Type B pancreatic cell (in vitro differentiated cells): Measurements from ENCODE around the gene ZSCAN4. TPM values are rescaled to one million over a fixed set of nuclear protein-coding genes. Genes with fewer than 3 reads are reported as not detected.

ENCODE experiments used
- DNase-seq: peaks from one replicate; pipeline ENCODE4 v3.0.0; 2021; ENCODE audit warnings: mixed read lengths; ENCODE audit not compliant: unreplicated experiment; ENCODE audit errors: extremely low spot score
- H3K27ac Mint-ChIP-seq: 2 replicates; pipeline ENCODE4 v1.8.0; 2021; ENCODE audit warnings: mild to moderate bottlenecking, mixed read lengths
- H3K27me3 Mint-ChIP-seq: 2 replicates; pipeline ENCODE4 v1.8.0; 2021; ENCODE audit warnings: mixed read lengths
- H3K36me3 Mint-ChIP-seq: 2 replicates; pipeline ENCODE4 v1.8.0; 2021; ENCODE audit warnings: mixed read lengths
- H3K4me1 Mint-ChIP-seq: one replicate; pipeline ENCODE4 v1.8.0; 2021; ENCODE audit warnings: mixed read lengths; ENCODE audit not compliant: unreplicated experiment
- H3K4me3 Mint-ChIP-seq: 2 replicates; pipeline ENCODE4 v1.8.0; 2021; ENCODE audit warnings: mild to moderate bottlenecking, mixed read lengths
- H3K9me3 Mint-ChIP-seq: 2 replicates; pipeline ENCODE4 v1.8.0; 2021; ENCODE audit warnings: mixed read lengths
- CTCF ChIP-seq: fragments of 200-600 bp; sonication (generic); conservative IDR thresholded peaks from 2 replicates; pipeline ENCODE4 v1.5.0; 2021; ENCODE audit warnings: antibody characterized with exemption, mild to moderate bottlenecking
- total RNA-seq: library from RNA; stranded (reverse); gene quantifications from 2 replicates; pipeline ENCODE4 v1.2.1, GENCODE V29; 2021; ENCODE audit warnings: low replicate concordance

ZSCAN4 gene
- total RNA-seq, 1 donor from 2014 or later, result not detected

- Mint-ChIP-seq H3K9me3 (peaks cover 17% of the 10 kb centered on the region), H3K27me3 (no peaks in the 10 kb centered on the region), H3K4me3 (no peak overlapping the region), H3K27ac (no peak overlapping the region), H3K36me3 (peaks cover 74% of the 10 kb centered on the region), H3K4me1 (no peaks in the 10 kb centered on the region)
- DNase-seq, result no peak
- TF ChIP-seq CTCF, result no peak
These were observed 50.7 kb downstream of the ZSCAN4 start for GRCh38 chr19:57719424-57719823.

- Mint-ChIP-seq H3K27ac (no peak overlapping the region), H3K9me3 (peaks cover 17% of the 10 kb centered on the region), H3K4me1 (no peaks in the 10 kb centered on the region), H3K4me3 (no peak overlapping the region), H3K27me3 (no peaks in the 10 kb centered on the region), H3K36me3 (peaks cover 74% of the 10 kb centered on the region)
- TF ChIP-seq CTCF, result no peak
- peak; percentile 16 for DNase-seq
These were observed 51.3 kb downstream of the ZSCAN4 start for GRCh38 chr19:57719901-57720519.

- peak; percentile 29 for DNase-seq
- Mint-ChIP-seq H3K27me3 (no peaks in the 10 kb centered on the region), H3K4me3 (no peak overlapping the region), H3K4me1 (no peaks in the 10 kb centered on the region), H3K36me3 (peaks cover 69% of the 10 kb centered on the region), H3K27ac (no peak overlapping the region), H3K9me3 (peaks cover 17% of the 10 kb centered on the region)
- no peak for TF ChIP-seq CTCF
These were observed 52.1 kb downstream of the ZSCAN4 start for GRCh38 chr19:57720878-57721277.

Other genes with a start within 250 kb of the ZSCAN4 start
- gene ZNF749, start 233.6 kb upstream of the ZSCAN4 start, total RNA-seq, result 17.5 and 26.6 TPM in 2 replicates
- gene VN1R1, start 211.8 kb upstream of the ZSCAN4 start, total RNA-seq, result 0.94 and 1.6 TPM in 2 replicates
- gene ZNF772, start 191.4 kb upstream of the ZSCAN4 start, total RNA-seq, result 16.6 and 18.0 TPM in 2 replicates
- 15.4 and 18.4 TPM in 2 replicates for gene ZNF419, start 181.2 kb upstream of the ZSCAN4 start, total RNA-seq
- 9.6 and 9.8 TPM in 2 replicates for gene ZNF773, start 169.0 kb upstream of the ZSCAN4 start, total RNA-seq
- gene ZNF549, start 141.6 kb upstream of the ZSCAN4 start, total RNA-seq, result 8.5 and 9.2 TPM in 2 replicates
- 15.9 and 18.7 TPM in 2 replicates for gene ZNF550, start 109.1 kb upstream of the ZSCAN4 start, total RNA-seq
- 9.1 and 10.3 TPM in 2 replicates for gene ZNF416, start 90.0 kb upstream of the ZSCAN4 start, total RNA-seq
- gene ZIK1, start 84.8 kb upstream of the ZSCAN4 start, total RNA-seq, result 11.5 and 17.6 TPM in 2 replicates
- gene ZNF530, start 69.0 kb upstream of the ZSCAN4 start, total RNA-seq, result 4.8 and 4.9 TPM in 2 replicates
- 24.7 and 27.1 TPM in 2 replicates for gene ZNF134, start 54.7 kb upstream of the ZSCAN4 start, total RNA-seq
- gene ZNF211, start 35.8 kb upstream of the ZSCAN4 start, total RNA-seq, result 15.2 and 26.5 TPM in 2 replicates
- 14.4 and 16.1 TPM in 2 replicates for gene ZNF551, start 13.0 kb downstream of the ZSCAN4 start, total RNA-seq
- 13.2 and 15.4 TPM in 2 replicates for gene ZNF154, start 40.3 kb downstream of the ZSCAN4 start, total RNA-seq
- gene ZNF671, start 58.7 kb downstream of the ZSCAN4 start, total RNA-seq, result 5.9 and 7.8 TPM in 2 replicates
- gene ZNF776, start 77.9 kb downstream of the ZSCAN4 start, total RNA-seq, result 23.9 and 29.6 TPM in 2 replicates
- gene ZNF586, start 100.7 kb downstream of the ZSCAN4 start, total RNA-seq, result 19.6 and 25.3 TPM in 2 replicates
- gene ZNF552, start 146.0 kb downstream of the ZSCAN4 start, total RNA-seq, result 19.0 and 30.4 TPM in 2 replicates
- 20.9 and 25.5 TPM in 2 replicates for gene ZNF587B, start 161.4 kb downstream of the ZSCAN4 start, total RNA-seq
- gene ZNF587, start 180.9 kb downstream of the ZSCAN4 start, total RNA-seq, result 48.2 and 61.3 TPM in 2 replicates
- gene ZNF814, start 220.1 kb downstream of the ZSCAN4 start, total RNA-seq, result 28.2 and 38.3 TPM in 2 replicates
- 20.8 and 26.8 TPM in 2 replicates for gene ZNF417, start 247.7 kb downstream of the ZSCAN4 start, total RNA-seq